ENCODE results near the gene GDI2.
"Not testable (repeated sequence)": the region's sequence is repeated elsewhere in the genome, so short reads cannot be mapped to it uniquely, and the experiment has no call there.

GDI2 gene

DNA sequence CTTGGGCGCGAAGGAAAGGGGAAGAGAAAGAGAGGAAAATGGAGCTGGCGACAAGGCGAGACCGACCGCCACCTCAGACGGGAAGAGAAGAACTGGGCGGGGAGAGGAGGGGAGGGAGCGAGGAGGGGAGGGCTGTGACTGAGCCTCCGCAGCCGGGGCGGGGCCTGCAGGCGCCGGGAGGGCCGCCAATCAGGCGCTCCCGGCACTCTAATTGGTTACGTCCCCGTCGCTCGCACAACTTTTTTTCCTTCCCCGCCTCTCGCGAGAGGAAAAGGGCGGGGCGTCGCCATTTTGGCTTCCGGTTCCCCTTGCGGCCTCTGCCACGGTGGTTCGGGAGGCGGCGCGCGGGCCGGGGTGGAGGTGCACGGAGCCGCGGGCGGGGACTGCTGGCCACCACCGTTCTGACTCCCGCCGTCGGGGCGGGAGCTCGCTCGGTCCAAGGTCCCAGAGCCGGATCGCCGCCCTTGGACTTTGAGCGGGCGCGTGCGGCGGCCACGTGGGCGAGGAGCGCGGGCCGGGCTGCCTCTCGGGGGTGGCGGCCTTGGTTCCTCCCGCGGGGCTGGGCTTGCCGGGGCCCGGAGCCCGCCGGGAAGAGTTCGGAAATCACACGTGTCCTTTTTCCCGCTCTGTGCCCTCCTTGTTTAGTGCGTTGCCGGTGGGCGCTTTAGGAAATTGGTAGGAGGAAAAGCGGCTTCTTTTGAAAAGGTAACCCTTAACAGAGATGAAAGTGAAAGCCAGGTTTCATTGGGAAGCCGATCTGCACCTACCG, at the start of gene GDI2:
TSS of gene GDI2 (minus strand) at position 94 of the 769 bp plus-strand sequence. CDS start 176 bp downstream, outside the sequence.
- peak; percentile 87 for DNase-seq

DNA sequence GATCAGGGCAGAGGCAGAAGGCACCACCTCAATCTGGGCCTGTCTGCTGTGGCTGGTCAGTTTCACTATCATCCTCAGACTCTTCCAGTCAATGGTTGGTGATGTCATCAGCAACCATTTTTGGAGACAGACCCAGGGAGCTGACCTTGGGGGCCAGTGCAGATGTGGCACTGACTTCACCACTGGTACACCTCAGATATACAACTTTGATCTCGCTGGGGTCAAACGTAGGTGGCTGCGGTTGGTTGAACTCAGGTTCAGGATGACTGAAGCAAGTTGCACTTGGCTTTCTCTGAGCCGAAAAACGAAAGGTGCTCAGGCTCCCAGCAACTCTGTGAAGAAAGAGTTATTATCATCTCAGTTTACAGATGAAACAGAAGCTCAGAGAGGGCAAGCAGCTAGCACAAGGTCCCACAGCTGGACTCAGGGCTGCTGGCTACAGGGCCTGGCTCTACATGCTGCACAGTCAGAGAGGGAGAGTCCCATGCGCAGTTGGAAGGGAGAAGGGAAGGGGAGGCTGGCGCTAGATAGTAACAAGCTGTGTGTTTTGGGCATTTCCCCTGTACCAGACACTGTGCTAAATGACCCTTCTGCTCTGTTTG, 49.2 kb upstream of the GDI2 start:
- DNase-seq: no peak

DNA sequence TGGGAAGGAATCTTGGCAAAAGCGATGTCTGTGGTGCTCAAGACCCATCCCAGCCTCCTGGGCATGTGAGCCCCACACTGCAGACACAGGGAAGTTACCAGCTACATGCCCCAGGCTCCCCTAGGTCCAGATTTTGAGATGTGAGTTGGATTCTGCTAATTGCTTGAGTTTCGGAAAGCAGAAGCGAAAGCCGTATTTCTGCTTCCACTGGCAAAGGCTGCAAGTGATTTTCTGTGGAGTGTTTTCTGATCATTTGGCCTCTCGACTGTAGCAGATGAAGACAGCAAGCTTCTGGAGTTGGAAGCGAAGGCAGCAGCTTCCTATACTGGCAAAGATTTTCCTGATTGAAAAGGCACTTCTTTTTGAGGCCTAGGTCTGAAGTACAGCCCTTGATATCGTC, 46.8 kb upstream of the GDI2 start:
- DNase-seq: no peak

DNA sequence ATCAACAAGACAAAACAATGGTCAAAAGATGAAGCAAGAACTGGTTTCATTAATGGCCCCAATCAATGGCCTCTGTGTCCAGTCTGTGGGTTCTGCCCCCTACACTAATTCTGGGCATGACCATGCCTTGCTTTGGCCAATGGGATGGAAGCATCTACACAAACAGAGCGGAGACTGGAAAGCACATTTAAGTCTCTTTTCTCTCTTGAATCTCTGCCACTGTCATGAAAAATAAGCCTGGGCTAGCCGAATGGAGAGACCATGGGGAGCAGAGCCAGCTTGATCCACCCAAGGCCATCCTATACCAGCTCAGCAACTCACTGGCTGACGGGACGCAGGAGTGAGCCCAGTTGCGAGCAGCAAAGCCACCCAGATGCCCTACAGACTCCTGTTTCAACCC, 45.6 kb upstream of the GDI2 start:
- DNase-seq: no peak

DNA sequence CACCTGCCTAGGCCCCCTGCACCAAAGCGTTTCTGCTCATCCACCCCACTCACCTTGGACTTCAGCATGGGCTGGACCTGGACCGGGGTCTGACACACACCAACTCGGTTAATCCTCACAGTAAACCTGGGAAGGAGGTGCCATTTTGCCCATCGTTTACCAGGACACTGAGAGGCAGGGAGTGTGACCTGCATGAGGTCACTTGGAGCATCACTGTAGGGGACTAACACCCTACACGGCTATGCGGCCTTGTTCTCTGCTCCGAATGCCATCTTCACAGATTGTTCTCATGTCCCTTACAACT, 43.4 kb upstream of the GDI2 start:
- DNase-seq: no peak

DNA sequence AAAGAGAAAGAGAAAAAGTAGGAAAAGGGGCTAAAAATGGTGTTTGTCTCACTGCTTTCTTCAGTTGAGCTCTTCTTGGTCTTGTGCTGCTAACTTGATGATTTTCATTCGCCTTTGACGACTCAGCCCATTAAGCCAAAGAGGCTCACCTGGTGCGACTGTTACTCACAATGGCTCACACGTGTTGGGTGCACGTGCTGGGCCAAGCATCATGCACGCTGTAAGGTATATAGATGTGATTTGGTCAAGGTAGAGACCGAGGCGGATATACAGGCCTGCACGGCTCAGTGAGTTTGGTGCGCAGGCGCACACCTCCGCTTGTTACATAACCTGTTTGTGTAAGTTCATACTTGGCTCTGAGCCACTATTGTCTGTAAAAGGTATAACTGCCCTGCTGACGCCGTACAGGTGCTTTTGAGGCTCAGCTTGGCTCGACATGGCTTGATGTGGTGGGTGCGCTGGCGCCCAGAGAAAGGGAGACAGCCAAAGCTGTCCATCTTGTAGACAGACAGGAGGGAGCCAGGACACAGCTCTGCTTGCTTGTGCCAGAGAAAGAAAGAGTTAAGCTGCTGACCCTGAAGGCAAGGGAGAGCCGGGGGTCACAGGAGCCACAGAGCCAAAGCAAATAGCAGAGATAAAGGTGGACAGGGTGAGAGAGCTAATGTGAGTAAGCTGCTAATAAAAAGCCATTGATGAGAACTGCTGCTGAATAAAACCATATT, 42.9 kb upstream of the GDI2 start:
- DNase-seq: no peak

DNA sequence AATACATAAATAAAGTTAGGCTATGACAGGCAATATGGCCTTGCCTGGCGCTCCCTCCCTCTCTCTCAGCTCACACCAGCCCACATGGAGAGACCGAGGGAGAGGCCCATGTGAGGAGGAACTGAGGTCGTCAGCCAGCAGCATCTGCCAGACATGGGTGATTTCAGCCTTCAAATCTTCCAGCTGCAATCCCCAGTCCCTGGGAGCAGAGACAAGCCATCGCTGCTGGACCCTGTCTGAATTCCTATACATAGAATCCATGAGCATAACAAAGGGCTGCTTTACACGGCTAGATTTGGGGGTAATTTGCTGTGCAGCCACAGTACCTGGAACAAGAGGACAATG, 40.9 kb upstream of the GDI2 start:
- DNase-seq: no peak

DNA sequence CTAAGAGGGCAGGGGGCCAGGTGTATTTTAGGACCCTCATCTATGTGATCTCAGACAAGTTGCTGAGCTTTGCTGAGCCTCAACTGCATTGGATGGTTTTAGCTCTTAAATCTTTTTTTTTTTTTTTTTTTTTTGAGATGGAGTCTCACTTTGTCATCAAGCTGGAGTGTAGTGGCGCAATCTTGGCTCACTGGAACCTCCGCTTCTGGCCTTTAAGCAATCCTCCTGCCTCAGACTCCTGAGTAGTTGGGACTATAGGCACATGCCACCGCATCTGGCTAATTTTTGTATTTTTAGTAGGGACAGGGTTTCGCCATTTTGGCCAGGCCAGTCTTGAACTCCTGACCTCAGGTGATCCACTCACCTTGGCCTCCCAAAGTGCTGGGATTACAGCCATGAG, 33.4 kb upstream of the GDI2 start:
- DNase-seq: not testable (repeated sequence)

DNA sequence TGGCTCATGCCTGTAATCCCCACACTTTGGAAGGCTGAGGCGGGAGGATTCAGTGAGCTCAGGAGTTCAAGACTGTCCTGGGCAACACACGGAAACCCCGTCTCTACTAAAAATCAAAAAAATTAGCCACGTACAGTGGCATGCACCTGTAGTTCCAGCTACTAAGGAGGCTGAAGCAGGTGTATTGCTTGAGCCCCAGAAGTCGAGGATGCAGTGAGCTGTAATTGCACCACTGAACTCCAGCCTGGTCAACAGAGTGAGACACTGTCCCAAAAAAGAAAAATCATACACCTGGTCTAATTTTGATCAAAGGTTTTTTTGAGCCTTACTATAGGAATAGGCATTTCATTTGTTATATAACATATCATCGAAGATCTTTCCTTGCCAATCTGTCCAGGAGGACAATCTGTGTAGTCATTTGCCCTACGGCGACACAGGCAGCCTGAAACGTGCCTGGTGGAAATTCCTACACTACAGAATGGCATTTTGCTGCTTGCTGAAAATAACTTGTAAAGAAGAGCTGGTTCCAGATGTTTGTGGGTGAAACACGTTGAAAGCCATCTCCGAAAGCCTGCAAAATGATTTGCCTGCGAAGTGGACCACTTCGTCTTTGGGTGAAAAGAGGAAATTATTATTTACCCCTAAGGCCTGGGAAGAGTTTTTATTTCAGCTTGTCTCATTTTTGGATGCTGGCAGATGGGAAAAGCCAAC, 31.3 kb upstream of the GDI2 start:
- no peak for DNase-seq

DNA sequence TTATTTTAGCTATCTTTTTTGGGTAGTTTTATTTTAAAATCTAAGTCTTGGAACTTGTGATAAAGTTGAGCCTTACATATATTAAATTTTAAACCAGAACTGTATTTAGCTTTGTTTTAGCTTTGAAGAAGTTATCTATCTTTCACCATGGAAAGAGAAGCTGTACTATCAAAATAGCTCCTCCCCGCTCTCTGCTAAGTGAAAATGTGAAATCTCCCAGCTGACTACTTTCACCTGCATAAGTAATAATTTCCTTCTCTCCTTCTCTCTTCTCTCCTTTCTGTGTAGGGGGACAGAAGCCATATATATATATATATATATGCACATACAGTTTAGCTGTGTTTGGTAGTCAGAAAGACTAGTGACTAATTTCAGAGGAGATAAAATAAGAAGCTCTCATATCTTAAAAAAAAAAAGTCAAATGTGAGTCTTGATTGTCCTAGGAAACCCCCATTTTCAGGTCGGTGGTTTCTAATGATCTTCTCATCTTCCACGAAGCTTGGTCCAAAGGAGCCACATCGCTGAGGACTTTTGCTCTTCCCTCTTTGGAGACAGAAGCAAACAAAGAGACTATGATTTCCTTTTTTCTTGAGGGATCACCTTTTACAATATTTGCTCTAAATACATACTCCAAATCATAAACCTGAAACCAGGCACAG, 30.6 kb upstream of the GDI2 start:
- DNase-seq: no peak

DNA sequence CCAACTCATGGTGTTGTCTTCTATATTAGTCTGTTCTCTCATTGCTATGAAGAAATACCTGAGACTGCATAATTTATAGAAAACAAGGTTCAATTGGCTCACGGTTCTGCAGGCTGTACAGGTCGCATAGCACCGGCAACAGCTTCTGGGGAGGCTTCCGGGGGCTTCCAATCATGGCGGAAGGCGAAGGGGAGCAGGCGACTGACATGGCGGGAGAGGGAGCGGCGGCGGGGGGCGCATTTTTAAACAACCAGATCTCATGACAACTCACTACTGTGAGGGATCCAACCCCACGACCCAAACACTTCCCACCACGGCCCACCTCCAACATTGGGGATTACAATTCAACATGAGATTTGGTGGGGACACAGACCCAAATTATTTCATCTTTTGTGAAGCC, 28.7 kb upstream of the GDI2 start:
- DNase-seq: no peak

DNA sequence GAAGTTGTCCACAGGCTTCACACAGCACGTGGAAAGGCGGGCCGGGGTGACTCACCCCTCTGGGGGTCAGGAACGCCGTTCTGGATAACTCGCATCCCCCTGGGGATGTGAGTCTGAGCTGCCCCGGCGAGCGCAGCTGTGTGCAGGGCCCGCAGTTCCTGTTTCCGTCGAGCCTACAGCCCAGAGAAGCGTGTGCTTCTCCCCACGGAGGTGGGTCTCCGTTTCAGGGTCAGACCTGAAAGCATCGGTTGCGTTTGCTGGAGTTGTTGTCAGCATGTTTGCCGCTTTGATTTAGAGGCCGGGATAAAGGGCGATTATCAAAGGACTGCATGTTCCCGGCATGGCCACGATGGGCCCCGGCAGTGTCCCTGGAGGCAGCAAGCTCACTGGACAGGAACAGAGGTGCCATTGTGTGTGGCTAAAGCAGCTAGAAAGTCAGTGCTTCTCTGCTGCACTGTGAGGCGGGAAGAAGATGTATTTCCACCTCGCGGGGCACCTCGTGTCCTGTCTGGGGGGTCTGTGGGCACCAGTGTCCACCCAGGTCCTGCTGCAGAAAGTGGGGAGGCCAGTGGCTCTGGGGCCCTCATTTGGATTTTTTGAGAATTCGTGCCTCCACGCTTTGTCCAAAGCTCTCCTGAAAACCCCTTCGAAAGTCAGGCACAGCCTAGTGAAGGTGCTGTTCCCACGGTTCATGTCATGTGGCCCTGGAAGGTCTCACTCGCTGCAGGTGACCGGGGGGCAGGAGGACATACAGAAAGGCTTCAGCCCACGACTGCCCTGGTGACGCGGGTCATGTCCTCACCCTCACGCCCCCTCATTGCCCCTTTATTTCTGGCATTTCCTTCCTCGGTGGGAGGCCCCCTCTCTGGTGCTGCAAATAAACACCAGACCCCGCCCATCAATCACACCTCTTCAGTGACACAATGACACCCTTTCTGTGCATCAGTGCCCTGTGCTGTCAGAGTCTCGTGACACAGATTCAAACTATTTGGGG, 27.4 kb upstream of the GDI2 start:
- DNase-seq: no peak

DNA sequence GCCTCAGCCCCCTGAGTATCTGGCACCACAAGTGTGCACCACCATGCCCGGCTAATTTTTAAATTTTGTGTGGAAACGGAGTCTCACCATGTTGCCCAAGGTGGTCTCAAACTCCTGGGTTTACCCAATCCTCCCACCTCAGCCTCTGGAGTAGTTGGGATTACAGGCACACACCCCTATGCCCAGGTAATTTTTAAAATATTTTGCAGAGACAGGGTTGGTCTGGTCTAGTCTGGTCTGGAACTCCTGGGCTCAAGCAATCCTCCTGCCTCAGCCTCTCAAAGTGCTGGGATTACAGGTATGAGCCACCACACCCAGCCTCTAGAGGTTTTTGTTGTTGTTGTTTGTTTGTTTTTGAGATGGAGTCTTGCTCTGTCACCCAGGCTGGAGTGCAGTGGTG, 22.9 kb upstream of the GDI2 start:
- DNase-seq: not testable (repeated sequence)

DNA sequence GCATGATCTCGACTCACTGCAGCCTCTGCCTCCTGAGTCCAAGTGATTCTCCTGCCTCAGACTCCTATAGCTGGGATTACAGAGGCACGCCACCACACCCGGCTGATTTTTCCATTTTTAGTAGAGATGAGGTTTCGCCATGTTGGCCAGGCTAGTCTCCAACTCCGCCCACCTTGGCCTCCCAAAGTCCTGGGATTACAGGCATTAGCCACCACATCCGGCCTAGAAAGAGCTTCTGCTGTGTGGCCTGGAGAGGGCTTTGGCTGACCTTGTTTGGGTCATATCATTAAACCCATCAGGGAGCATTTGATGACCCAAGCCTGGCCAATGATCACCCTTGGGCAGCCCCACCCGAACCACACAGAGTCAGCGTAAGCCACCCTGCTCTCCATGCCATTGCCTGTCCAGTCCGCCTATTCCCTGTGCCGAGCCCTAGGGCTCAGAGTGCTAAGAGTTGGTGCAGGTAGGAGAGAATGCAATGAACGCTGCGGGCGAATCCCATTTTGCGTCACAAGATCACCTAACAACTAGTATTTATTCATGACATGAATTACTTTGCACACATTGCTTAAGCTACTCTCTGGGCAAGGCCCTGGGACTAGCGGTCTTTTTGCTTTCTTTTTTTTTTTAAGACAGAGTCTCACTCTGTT, 22.3 kb upstream of the GDI2 start:
- no peak for DNase-seq

DNA sequence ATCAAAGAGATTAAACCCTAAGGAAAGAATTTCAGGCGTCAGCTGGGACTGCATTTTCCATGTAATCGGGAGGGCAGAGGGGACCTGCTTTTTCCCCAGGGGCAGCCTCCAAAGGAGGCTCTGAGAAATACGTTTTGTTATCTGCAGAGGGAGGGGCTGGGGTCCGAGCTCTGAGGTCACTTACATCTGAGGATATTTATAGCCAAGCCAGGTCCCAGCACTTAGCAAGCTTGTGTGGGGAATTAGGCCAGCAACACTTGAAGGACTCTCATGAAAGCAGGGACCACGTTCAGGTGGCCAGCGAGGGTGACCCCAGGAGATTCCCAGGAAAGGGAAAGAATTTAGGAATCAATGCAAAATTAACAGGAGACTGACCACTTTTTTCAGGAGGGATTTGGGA, 20.6 kb upstream of the GDI2 start:
- no peak for DNase-seq

DNA sequence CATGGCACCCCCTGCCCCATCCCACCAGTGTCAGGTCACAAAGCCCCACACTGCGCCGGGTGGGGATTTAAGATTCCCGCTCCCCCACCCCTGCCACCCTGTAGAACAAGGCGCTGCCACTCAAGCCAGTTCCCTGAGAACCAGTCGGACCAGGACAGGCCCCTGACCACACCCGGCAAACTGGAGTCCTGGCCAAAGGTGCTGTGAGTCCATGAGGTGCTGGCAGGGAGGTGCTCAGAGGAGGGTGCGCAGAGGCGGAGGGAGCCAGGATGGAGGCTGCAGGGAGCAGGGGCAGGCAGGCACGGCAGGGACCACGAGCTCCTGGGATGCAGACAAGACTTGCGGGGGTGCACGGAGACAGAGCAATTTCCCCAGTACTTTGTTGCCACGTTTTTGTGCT, 19.7 kb upstream of the GDI2 start:
- DNase-seq: no peak

DNA sequence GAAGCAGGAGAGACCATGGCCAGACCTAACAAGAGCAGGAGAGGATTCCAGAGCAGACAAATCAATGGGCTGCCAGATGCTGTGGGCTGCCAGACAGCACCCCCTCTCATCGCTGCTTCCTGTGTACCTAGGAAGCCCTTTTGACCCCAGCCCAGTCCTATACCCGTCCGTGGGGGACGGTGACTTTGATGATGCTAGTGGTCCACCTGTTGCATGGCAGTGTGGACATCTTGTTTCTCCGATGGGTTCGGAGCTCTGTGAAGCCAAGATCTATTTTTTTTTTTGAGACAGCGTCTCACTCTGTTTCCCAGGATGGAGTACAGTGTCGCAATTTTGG, 18.2 kb upstream of the GDI2 start:
- DNase-seq: no peak

DNA sequence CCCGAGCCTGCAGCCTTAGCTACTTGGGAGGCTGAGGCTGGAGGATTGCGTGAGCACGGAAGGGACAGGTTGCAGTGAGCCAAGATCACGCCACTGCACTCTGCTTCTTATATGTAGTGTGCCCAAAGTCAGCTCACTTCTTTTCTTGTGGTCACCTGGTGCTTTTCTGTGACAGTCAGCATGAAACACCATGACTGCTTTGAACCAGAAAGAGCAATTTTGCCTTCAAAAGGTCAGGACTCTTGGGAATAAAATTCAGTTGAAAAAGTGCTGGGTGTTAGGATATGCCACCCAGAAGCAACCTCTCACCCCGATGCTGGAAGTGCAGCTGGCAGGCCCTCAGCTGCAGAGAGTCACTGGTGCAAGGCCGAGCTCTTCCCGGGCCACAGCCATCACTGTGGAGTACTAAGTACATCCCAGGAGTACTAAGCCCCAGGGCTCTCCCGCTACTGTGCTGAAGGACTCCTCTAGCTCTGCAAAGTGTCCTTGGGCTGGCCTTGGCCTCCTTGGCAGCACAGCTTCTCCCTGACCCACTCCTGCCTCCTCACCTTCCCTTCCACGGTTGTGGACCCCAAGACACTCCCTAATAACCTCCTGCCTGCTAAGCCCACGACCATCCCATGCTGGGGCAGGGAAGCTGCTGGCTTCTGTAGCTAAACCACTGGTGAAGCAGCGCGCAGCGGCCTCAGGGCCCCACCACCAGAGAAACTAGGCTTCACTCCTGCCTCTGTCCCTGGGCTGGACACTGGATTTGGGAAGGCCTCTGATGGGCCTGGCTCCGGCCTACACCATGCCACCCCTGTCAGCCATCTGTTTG, 17.6 kb upstream of the GDI2 start:
- no peak for DNase-seq

DNA sequence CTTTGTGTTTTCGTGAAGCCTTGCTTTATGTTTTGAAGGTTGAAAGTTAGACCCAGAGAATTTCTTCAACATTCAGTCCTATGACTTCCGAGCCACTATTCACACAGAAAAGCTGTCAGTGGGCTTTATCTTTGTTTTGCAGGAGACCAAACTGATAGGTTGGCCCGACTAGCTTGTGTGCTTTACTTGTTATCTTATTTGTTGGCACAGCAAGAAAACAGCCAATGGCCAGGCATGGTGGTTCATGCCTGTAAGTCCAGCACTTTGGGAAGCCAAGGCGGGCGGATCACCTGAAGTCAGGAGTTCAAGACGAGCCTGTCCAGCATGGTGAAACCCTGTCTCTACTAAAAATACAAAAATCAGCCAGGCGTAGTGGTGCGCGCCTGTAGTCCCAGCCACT, 16.0 kb upstream of the GDI2 start:
- no peak for DNase-seq

DNA sequence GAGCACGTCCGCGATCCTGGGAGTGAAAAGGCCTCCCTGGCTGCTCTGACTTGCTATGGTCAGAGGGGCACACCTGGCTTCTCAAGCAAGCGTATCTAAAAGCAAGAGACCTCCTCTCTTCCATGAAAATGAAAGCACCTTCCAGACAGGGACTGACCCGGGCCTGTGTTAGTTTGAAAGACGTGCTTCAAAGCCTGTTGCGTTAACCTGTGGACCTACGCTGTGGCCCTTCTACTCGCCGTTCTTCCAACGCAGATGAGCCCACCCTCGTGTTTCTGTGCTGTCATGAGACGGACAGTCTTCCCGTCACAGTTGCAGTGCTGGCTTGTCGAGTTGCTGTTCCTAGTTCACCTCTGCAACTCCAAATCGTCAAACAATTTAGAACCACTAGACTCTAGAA, 15.5 kb upstream of the GDI2 start:
- no peak for DNase-seq

DNA sequence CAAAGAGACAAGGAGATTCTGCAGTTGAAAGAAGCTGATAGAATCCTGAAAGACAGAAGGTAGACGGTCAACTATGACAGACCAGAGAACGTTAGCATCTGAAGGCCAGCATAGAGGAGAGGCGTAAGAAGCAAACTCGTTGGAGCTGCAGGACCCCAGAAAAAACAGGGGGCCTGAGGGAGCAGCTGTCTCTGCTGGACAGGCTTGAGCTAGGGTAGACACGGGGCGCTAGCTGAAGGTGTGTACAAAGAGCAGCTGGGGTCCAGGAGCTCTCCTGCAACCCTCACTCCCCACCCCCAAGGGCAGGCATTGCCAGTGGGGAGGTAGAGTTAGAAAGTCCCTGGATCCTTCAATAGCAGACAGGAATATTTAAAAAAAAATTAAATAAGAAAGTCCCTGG, 14.6 kb upstream of the GDI2 start:
- DNase-seq: no peak

Data from COR-L47 (cell line).